Left ventricle myocardium inferior (tissue), 1 donor: ENCODE measurements around the gene AAK1. TPM values are rescaled to one million over a fixed set of nuclear protein-coding genes. Genes with fewer than 3 reads are reported as not detected.

ENCODE experiments used
- total RNA-seq: library from RNA; stranded (reverse); fragmentation: NEBNext Ultra II Directional; extraction: Animal tissue kit (Norgen Biotek cat#: 25700); gene quantifications from one replicate; pipeline ENCODE4 v1.2.1, GENCODE V29; 2021
- donor health status: DM: no; HTN: yes; CAD: no; lungs with severe emphysema.

Gene AAK1
- total RNA-seq, 1 donor from 2014 or later = 133 TPM

Other genes starting within 250 kb of the AAK1 start
- gene NFU1, start 206.3 kb downstream of the AAK1 start, total RNA-seq = 117 TPM
- 30.6 TPM for gene ANXA4, start 98.4 kb upstream of the AAK1 start, total RNA-seq
- 5.3 TPM for gene GMCL1, start 185.9 kb upstream of the AAK1 start, total RNA-seq